Uterus (tissue), 2 donors: Measurements from ENCODE around the gene USP4.

Source experiments
- CTCF ChIP-seq, 4 experiments: fragments of 200-600 bp in 2 of 4; fragments of 450-650 bp in 2 of 4; sonication (generic) in 2 of 4; IDR thresholded peaks; one replicate each; pipeline ENCODE4 v1.5.1; 2016 to 2019; ENCODE audit warnings: antibody characterized with exemption in 4 of 4, mild to moderate bottlenecking in 2 of 4, moderate library complexity in 1 of 4
- POLR2A ChIP-seq, 2 donors: fragments of 450-650 bp; IDR thresholded peaks; one replicate each; pipeline ENCODE4 v1.6.1; 2016; ENCODE audit warnings: antibody characterized with exemption in 2 of 2, mild to moderate bottlenecking in 1 of 2, moderate library complexity in 1 of 2

GRCh38 chr3:49294343-49294742, 45.5 kb downstream of the USP4 start:
- TF ChIP-seq CTCF (IDR thresholded peaks at IDR 0.05) (no peak), POLR2A (IDR thresholded peaks at IDR 0.05) (no peak)
